ENCODE data around the gene MROH7.

- TF ChIP-seq CTCF (IDR thresholded peaks at IDR 0.05) (no peak), POLR2A (IDR thresholded peaks at IDR 0.05) (no peak)
Observed at GRCh38 chr1:54681358-54681757, 39.8 kb downstream of the MROH7 start.

All from lower leg skin (tissue), 3 donors.